UCSD-AML1 (cell line): ENCODE results near the gene IL6ST.
A peak's percentile ranks its signal among the peaks of the same experiment; 100 is the strongest.
"Not testable (repeated sequence)": the region's sequence is repeated elsewhere in the genome, so short reads cannot be mapped to it uniquely, and the experiment has no call there.

Experiments used
- DNase-seq: peaks from one replicate; lab custom pipeline; 2025; ENCODE audit not compliant: unreplicated experiment; lab: John Stamatoyannopoulos, UW

The IL6ST gene

GRCh38 chr5:56004874-56005273 lies 10.1 kb upstream of the IL6ST start:
- no peak for DNase-seq

GRCh38 chr5:56003679-56004078 lies 8.9 kb upstream of the IL6ST start:
- DNase-seq, result no peak

- DNase-seq, result no peak
Measured at GRCh38 chr5:56003179-56003578, 8.4 kb upstream of the IL6ST start.

GRCh38 chr5:56002303-56002702 lies 7.5 kb upstream of the IL6ST start:
- no peak for DNase-seq

- DNase-seq, result not testable (repeated sequence)
Measured at GRCh38 chr5:56000221-56000620, 5.5 kb upstream of the IL6ST start.

- DNase-seq, result no peak
Measured at GRCh38 chr5:55998966-55999365, 4.2 kb upstream of the IL6ST start.

- DNase-seq, result no peak
Measured at GRCh38 chr5:55997742-55998351, 3.1 kb upstream of the IL6ST start.

GRCh38 chr5:55994998-55995914 lies 493 bp upstream of the IL6ST start:
- DNase-seq, result peak; percentile 98

- no peak for DNase-seq
Measured at GRCh38 chr5:55993731-55994494, 850 bp downstream of the IL6ST start.

DNA sequence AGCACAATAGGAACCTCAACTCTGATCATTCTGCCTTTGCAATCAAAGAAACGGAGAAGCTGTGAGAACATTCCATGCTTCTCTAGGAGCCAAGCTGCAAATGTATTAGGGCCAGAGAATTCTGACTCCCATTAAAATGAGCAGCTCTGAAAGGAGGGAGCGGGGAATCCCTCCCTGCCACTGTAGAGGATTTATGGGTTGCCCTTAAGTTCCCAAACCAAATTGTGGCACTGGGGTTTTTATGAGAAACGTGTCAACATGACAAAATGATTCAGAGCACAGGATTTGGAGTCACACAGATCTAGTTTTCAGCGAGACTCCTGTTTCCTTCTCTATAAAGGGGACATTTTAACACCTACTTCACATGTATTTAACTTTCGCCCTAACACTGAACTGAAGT lies 1.8 kb downstream of the IL6ST start:
- no peak for DNase-seq

DNA sequence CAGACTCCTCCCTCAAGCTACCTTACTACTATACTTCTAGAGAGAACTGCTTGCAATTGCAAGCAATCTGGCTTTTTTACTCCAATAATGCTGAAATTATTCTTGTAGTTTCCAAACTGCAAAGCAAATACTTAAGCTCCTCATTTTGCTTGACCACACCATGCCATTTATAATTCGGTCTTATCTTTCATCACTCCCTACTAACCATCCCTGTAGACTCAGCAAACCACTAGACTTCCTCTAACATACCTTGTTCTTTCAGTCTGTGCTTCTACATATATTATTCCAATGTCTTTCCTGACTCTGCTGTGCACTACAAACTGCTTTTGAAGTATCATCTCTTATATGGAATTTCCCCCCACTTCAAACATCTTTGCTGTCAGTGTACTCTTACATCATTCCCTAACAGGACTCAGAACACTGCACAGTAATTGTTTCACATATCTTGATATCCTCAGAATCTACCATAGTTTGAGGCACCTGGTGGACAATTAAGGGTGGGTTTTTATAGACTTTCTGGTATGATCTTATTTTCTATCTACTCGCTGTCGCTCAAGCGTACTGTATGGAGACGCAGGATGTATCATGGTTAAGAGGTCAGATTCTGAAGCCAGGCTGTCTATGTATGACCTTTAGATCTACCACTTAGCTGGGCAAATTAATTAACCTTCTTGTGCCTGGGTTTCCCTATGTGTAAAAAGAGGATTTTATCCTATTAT lies 2.8 kb downstream of the IL6ST start:
- no peak for DNase-seq

DNA sequence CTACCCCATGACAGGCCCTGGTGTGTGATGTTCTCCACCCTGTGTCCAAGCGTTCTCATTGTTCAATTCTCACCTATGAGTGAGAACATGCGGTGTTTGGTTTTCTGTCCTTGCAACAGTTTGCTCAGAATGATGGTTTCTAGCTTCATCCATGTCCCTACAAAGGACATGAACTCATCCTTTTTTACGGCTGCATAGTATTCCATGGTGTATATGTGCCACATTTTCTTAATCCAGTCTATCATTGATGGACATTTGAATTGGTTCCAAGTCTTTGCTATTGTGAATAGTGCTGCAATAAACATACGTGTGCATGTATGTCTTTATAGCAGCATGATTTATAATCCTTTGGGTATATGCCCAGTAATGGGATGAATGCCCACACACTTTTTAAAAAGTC lies 3.9 kb downstream of the IL6ST start:
- not testable (repeated sequence) for DNase-seq

DNA sequence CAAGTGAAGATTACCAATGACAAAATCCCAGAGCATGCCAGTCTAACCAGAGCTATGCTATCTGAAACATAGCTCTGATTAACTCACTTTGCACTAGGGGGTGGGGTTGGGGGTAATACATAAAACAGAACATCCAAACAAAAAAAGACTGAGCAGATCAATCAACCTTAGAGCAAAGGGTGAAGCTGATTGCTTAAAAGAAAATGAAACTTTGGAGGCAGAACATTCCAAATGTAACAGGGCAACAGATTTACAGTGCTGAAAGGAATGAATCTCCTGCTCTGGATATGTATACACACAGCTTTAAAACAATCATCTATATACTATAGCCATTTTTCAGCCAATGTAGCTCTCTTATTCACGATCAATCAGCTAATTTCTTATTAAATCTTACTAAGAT lies 4.9 kb downstream of the IL6ST start:
- DNase-seq, result no peak

DNA sequence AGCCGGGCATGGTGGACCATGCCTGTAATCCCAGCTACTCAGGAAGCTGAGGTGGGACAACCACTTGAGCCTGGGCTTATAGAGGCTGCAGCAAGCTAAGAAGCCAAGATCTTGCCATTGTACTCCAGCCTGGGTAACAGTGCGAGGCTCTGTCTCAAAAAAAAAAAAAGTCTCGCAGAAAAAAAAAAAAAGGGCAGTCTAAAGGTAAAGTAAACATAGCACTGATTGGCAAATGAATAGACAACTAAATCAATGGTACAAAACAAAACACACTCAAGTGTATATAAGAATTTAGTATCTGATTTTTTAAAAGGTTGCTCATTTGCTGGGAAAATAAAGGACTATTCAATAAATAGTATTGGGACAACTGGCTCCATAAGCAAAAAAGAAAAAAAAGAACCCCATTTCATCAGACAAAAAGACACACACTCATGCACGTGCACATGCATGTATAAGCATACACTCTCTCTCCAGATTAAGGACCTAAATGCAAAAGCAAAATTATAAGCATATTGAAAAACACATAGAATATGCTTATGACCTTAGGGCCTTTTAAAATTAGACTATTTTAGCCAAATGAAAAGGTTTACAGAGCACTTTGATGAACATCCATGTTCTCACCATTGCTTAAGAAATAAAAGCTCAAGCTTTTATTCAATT lies 5.7 kb downstream of the IL6ST start:
- no peak for DNase-seq

DNA sequence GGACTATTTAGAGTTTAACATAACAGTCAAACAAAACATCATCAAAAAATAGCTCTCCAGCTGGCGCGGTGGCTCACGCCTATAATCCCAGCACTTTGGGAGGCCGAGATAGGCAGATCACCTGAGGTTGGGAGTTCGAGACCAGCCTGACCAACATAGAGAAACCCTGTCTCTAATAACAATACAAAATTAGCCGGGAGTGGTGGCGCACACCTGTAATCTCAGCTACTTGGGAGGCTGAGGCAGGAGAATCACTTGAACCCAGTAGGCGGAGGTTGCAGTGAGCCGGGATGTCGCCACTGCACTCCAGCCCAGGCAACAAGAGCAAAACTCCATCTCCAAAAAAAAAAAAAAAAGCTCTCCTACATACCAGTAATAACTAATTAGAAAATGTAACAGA lies 6.3 kb downstream of the IL6ST start:
- not testable (repeated sequence) for DNase-seq

GRCh38 chr5:55986931-55987330 lies 7.8 kb downstream of the IL6ST start:
- DNase-seq, result no peak

DNA sequence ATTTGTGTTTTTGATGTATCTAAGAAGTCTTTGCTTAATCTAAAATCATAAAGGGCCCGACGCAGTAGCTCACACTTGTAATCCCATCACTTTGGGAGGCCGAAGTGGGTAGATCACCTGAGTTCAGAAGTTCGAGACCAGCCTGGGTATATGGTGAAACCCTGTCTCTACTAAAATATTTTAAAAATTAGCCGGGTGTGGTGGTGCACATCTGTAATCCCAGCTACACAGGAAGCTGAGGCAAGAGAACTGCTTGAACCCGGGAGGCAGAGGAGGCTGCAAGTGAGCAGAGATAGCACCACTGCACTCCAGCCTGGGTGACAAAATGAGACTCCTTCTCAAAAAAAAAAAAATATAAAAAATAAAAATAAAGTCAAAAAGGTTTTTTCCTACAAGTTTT lies 9.6 kb downstream of the IL6ST start:
- no peak for DNase-seq

DNA sequence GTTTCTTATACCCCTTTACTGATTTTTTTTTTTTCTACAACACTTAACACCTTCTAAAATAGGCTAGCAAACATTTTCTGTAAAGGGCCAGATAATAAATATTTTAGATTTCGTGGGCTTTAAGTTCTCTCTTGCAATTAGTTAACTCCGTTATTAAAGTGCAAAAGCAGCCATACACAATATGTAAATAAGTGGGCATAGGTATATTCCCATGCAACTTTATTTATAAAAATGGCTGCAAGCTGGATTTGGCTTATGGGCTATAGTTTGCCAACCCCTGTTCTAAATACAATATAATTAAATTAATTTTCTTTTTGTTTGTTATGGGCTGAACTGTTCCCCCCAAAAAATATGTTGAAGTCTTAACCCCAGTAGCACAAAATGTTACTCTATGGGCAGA lies 10.8 kb downstream of the IL6ST start:
- DNase-seq, result no peak

DNA sequence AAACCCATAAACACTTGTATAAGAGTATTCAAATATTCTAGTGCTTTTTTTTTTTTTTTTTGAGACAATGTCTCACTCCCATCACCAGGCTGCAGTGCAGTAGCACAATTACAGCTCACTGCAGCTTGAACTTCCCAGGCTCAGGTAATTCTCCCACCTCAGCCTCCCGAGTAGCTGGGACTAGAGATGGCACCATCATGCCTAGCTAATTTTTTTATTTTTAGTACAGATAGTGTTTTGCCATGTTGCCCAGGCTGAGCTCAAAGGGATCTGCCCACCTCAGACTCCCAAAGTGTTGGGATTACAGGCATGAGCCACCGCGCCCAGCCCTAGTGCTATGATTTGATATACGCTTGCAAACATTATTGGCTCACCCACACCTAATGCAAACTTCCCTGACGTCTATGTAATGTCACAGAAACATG lies 11.8 kb downstream of the IL6ST start:
- peak; percentile 12 for DNase-seq

- DNase-seq, result no peak
Measured at GRCh38 chr5:55973296-55973695, 21.5 kb downstream of the IL6ST start.

GRCh38 chr5:55969956-55970355 lies 24.8 kb downstream of the IL6ST start:
- DNase-seq, result no peak
